ENCODE results near the gene HAGH.
"Not testable (repeated sequence)": the region's sequence is repeated elsewhere in the genome, so short reads cannot be mapped to it uniquely, and the experiment has no call there.

The HAGH gene

GRCh38 chr16:1810536-1810935 is 16.1 kb downstream of the HAGH start:
- DNase-seq (ENCODE audit: low read depth in 2 of 2): no peak

DNA sequence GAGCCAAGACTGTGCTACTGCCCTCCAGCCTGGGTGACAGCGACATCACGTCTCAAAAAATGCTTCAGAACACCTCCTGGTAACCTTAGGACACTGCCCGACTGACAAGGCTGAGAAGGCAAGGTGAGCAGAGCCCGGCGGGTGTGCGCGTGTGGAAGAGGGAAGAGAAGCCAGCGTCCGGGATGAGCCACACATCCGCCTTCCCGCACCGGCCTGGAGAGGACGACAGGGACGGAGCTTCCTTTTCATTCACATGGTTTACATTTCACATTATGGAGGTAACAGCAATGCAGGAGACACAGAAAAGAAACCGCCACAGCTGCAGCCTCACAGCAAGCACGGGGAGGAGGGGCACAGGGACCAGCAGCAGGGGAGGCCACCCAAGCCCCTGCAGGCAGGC is 16.5 kb downstream of the HAGH start:
- no peak for DNase-seq (ENCODE audit: low read depth in 2 of 2)

DNA sequence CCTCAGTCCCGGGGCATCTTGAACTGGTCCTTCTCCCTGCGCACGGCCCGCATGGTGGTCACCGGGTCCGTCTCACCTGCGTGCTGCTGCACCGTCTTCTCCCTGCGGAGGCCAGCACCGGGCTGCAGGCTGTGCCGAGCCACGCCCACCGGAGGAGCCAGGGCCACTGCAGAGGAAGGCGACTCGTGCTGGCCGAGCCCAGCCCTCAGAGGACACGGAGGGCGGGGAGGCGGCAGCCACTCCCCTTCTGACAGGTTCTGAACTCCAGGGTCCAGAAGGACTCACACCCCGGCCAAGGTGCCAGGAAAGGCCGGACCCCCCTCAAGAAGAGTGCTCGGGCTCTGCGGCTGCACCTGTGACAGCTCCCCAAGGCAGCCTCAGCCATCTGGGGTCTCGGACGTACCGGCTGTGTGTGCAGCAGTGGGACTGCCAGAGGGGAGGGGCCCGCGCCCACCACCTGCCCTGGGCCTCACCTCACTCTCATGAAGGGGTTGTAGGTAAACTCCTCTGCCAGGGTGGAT is 17.3 kb downstream of the HAGH start:
- no peak for DNase-seq (ENCODE audit: low read depth in 2 of 2)

- no peak for DNase-seq (ENCODE audit: low read depth in 2 of 2)
Observed at GRCh38 chr16:1808691-1809090, 17.9 kb downstream of the HAGH start.

DNA sequence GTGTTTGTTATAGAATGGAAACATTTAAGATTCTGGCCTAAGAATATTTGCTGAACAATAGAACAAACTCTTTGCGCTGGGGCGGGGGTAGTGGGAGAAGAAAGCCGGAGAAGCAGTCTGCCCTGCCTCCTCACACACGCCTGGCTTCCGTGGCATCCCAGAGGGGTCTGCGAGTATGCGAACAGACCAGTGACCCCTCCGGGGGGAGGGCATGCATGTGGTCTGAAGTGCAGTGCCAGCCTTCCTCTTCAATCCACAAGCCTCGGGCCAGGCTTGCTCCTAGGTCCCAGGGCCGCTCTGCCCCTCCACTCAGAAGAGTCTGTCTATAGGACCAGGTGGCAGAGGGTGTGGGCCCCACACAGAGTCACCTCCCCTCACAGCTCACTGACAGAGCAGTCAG is 19.0 kb downstream of the HAGH start:
- no peak for DNase-seq (ENCODE audit: low read depth in 2 of 2)

GRCh38 chr16:1800701-1801100 is 25.9 kb downstream of the HAGH start:
- no peak for DNase-seq (ENCODE audit: low read depth in 2 of 2)

- not testable (repeated sequence) for DNase-seq (ENCODE audit: low read depth in 2 of 2)
Observed at GRCh38 chr16:1799263-1799662, 27.4 kb downstream of the HAGH start.

- DNase-seq (ENCODE audit: low read depth in 2 of 2): no peak
Observed at GRCh38 chr16:1794908-1795666, 31.5 kb downstream of the HAGH start.

GRCh38 chr16:1794221-1794871 is 32.3 kb downstream of the HAGH start:
- DNase-seq (ENCODE audit: low read depth in 2 of 2): no peak

DNA sequence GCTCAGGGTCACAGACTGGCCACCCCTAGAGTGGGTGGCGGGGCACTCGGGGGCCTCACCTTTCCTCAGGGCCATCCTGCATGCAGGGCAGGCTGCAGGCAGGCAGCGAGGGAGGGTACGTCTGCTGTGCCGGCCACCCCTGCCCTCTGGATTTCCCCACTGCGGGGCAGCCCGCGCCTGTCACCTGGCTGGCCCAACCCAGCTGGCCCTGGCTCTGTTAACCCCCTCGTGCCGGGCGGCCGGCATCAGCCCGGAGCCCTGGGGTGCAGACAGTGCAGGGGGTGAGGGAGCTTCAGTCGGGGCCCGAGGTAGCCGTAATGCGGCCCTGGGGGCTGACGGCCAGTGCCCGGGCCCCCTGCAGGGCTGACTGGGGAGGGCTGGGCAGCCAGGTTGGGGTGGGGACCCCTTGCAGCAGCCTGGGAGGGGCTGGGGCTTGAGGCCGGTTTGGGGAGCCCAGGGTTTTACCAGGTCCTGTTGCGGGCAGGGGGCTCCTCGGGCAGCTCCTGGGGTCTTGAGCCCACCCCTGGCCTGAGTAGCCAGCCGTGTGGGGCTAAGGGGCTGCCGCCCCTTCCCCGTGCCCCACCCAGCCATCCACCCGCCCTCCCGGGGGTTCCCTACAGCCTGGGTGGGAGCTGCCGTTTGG is 32.9 kb downstream of the HAGH start, which contains the start of gene IGFALS:
TSS of gene IGFALS (minus strand) at position 128 of the 643 bp plus-strand sequence. CDS start at position 75, 53 bp downstream.
- no peak for DNase-seq (ENCODE audit: low read depth in 2 of 2)

DNA sequence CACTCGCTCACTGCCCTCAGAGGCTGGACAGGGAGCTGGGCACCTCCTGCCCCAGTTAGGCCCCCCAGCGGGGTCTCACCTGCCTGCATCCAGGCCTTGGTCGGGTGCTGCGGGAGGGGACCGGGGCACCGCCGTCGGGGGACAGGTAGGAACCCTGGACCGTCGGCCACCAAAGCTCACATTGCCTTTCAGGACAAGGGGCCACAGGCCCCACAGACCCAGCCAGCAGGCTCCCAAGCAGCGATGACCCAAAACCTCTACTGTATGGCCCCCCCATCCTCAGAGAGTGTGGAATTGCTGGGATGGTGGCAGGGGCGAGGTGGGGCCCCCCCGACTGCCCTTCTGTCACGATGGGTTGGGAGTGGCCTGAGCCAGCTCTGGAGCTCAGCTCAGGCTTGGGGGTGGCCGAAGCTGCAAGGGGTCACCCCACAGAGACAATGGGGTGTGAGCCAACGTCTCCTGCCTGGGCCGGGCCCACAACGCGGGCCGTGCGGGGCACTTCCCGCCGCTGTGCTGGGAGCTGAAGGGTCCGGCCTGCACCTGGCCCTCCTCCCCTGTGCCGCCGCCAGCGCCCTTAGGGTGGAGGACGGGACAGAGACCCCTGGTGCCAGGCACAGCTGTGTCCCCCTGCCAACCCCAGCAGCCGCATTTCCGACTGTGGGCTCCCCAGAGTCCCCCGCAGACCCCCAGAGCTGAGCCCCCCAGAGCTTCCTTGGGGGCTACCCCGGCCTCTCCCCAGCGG is 33.6 kb downstream of the HAGH start:
- no peak for DNase-seq (ENCODE audit: low read depth in 2 of 2)

GRCh38 chr16:1791943-1792812 is 34.4 kb downstream of the HAGH start:
- no peak for DNase-seq (ENCODE audit: low read depth in 2 of 2)

GRCh38 chr16:1791256-1791942 is 35.2 kb downstream of the HAGH start:
- no peak for DNase-seq (ENCODE audit: low read depth in 2 of 2)

- DNase-seq (ENCODE audit: low read depth in 2 of 2): no peak
Observed at GRCh38 chr16:1790611-1791255, 35.9 kb downstream of the HAGH start.

DNA sequence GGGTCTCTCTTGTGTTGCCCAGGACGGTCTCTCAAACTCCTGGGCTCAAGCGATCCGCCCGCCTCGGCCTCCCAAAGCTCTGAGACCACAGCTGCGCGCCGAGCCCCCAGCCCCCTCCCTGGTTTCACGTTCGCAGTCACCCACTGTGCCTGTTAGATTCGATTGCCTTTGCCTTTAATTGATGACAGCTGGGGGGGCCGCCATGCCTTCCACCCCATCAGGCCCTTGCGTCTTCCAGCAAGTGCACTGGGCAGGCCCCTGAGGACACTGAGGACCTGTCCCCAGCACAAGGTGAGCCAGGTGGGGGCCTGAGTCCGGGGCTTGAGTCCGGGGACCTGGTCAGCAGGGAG is 36.4 kb downstream of the HAGH start:
- DNase-seq (ENCODE audit: low read depth in 2 of 2): no peak

GRCh38 chr16:1789643-1790045 is 37.0 kb downstream of the HAGH start:
- no peak for DNase-seq (ENCODE audit: low read depth in 2 of 2)

DNA sequence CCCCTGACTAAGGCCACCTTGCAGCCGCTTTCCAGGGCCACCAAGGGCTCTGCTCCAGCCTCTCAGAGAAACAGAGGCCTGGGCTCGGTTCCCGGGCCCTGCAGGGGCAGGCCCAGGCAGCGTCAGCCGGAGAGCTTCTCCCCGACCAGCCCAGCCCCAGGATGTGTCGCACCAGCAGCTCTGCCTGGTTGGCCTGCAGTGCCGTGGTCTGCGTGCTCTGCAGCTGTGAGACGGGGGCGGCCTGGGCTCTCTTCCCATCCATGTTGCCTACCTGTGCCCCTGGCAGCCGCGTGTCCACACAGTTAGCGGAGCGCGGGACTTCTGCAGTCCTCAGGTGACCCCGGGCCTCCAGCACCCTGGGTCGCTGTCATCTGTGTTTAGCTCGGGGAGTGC is 37.9 kb downstream of the HAGH start:
- DNase-seq (ENCODE audit: low read depth in 2 of 2): no peak

DNA sequence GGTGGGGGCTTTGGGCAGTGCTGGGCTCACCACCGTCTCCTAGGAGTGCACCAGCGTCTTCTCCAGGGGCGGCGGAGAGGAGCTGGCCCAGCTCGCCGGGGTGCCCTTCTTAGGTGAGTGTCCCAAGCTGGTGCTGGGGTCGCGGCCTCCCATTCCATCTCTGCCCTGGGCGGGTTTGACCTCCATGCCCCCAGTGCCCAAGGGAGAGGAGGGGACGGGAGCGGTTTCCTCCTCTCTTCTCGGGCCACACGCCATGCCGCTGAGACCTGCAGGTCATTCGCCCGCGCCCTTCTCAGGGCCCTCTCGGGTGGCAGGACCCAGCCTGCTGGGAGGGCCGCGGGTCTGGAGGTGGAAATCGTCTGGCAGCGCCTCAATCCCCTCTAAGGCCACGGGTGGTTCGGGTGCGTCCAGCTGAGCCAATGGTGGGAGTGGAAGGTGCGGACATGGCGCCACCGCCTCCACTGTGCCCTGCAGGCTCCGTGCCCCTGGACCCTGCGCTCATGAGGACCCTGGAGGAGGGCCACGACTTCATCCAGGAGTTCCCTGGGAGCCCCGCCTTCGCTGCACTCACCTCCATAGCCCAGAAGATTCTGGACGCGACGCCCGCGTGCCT is 38.4 kb downstream of the HAGH start:
- DNase-seq (ENCODE audit: low read depth in 2 of 2): no peak

DNA sequence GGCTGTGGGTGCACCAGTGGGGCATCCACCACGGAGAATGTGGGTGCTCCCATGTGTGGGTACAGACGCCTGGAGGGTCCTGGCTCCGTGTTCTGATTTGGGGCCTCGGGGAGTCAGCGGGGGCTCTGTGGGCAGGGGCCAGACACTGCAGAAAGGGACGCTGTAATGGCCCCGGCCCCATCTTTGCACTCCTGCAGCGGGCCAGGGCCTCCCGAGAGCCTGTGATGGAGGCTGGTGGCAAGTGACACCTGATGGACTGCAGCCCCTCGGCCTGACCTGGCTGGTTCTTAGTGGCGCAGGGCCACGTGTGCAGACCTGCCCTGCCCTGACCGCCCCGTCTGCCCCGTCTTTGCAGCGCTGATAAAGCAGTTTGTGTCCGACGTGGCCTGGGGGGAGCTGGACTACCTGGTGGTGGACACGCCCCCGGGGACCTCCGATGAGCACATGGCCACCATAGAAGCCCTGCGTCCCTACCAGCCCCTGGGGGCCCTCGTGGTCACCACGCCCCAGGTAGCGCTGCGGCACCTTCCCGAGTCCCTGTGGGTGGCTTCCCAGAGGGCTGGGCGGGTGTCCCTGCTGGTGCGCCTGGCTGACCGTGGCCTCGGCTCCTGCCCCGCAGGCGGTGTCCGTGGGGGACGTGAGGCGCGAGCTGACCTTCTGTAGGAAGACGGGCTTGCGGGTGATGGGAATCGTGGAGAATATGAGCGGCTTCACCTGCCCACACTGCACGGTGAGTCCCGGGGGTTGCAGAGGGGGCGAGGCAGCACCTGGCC is 39.1 kb downstream of the HAGH start:
- DNase-seq (ENCODE audit: low read depth in 2 of 2): no peak
